Mucosa of descending colon (tissue), 3 donors: ENCODE results near the gene DARS2. TPM values are rescaled to one million over a fixed set of nuclear protein-coding genes. Genes with fewer than 3 reads are reported as not detected.
A peak's percentile ranks its signal among the peaks of the same experiment; 100 is the strongest.
"Not testable (repeated sequence)": the region's sequence is repeated elsewhere in the genome, so short reads cannot be mapped to it uniquely, and the experiment has no call there.

ENCODE experiments used
- ATAC-seq: fragments of 200-7000 bp; cut with Tn5 transposase; one replicate; pipeline ENCODE4 v1.9.1; 2020; ENCODE audit warnings: mild to moderate bottlenecking, moderate library complexity
- DNase-seq, 3 donors: peaks; one replicate each; pipeline ENCODE4 v3.0.0-alpha.2; 2020
- H3K36me3 ChIP-seq: fragments of 200-600 bp; one replicate; pipeline ENCODE4 v1.8.0; 2021; ENCODE audit warnings: low read depth, mild to moderate bottlenecking
- H3K4me1 ChIP-seq: fragments of 200-600 bp; one replicate; pipeline ENCODE4 v1.8.0; 2021; ENCODE audit warnings: low read depth, mild to moderate bottlenecking
- H3K4me3 ChIP-seq: fragments of 200-600 bp; one replicate; pipeline ENCODE4 v1.8.0; 2021; ENCODE audit warnings: mild to moderate bottlenecking
- H3K9me3 ChIP-seq: fragments of 200-600 bp; one replicate; pipeline ENCODE4 v1.8.0; 2021; ENCODE audit warnings: mild to moderate bottlenecking
- intact Hi-C, 2 donors: fragments of 100-400 bp; cut with DNase I in 1 of 2; cut with micrococcal nuclease in 1 of 2; formaldehyde crosslinking; loops; one replicate each; pipeline versions ENCODE4 v1.11.0 to v1.11.1; 2022; cut with DNase I, micrococcal nuclease
- total RNA-seq, 3 donors: library from RNA; stranded (reverse); fragmentation: NEBNext Ultra II Directional in 2 of 3; extraction: Animal tissue kit (Norgen Biotek cat#: 25700) in 2 of 3; gene quantifications; one replicate each; pipeline versions ENCODE4 v1.2.1 to v1.2.4, GENCODE V29; 2021 to 2023
- TF ChIP-seq, protein P1 (sequence below): fragments of 200-600 bp; IDR thresholded peaks from one replicate; pipeline ENCODE4 v1.8.0; 2022; ENCODE audit warnings: antibody characterized with exemption, mild to moderate bottlenecking
- donor health status: DM: no; HTN: no; CAD: no; lungs with moderate emphysema.
- donor health status: DM: no; HTN: no; CAD: no.
- donor health status: DM: no; HTN: yes; CAD: no.

DARS2 gene
- total RNA-seq, 3 donors from 2014 or later = 15.2 to 29.4 (median 21.6) TPM

DNA sequence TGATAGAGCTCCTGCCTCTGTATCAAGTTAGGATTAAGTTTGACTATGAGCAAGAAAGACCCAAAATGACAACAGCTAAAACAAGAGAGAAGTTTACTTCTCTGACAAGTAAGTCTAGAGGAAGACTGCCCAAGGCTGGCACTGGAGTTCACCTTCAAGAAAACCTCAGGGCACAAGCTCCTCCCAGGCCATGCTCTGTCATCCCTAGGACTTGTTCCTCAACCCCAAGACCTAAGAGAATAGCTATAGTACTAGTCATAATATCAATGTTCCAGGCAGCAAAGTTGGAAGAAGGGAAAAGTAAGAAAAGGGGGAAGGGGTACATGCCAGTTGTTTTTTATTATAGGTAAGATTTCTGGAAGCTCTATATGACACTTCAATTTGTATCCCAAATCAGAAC lies 26.4 kb upstream of the DARS2 start:
- intact Hi-C loops = no loop called here
- H3K4me3 ChIP-seq = no peak overlapping the region
- no peak for ATAC-seq

DNA sequence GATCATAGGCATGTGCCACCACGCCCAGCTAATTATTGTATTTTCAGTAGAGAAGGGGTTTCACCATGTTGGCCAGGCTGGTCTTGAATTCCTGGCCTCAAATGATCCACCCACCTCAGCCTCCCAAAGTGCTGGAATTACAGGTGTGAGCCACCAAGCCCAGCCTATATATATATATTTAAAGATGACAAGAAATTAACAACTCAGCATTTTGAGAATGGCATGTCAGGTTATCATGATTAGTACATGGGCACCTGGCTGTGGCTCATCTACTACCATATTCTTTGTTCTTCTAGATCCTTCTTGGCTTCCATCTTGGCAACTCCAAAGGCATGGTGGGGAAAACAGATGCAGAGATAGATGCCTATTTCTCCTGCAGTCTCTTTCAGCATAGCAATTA lies 24.5 kb upstream of the DARS2 start:
- H3K9me3 ChIP-seq, intact Hi-C loops, H3K4me1 ChIP-seq, H3K4me3 ChIP-seq, DNase-seq, ATAC-seq, H3K36me3 ChIP-seq: not testable (repeated sequence)

More for the DNA sequence above, 26.4 kb upstream of the DARS2 start:
- DNase-seq = no peak
- no peaks in the 10 kb centered on the region for H3K4me1 ChIP-seq
- no peaks in the 10 kb centered on the region for H3K9me3 ChIP-seq
- TF ChIP-seq, protein P1, sequence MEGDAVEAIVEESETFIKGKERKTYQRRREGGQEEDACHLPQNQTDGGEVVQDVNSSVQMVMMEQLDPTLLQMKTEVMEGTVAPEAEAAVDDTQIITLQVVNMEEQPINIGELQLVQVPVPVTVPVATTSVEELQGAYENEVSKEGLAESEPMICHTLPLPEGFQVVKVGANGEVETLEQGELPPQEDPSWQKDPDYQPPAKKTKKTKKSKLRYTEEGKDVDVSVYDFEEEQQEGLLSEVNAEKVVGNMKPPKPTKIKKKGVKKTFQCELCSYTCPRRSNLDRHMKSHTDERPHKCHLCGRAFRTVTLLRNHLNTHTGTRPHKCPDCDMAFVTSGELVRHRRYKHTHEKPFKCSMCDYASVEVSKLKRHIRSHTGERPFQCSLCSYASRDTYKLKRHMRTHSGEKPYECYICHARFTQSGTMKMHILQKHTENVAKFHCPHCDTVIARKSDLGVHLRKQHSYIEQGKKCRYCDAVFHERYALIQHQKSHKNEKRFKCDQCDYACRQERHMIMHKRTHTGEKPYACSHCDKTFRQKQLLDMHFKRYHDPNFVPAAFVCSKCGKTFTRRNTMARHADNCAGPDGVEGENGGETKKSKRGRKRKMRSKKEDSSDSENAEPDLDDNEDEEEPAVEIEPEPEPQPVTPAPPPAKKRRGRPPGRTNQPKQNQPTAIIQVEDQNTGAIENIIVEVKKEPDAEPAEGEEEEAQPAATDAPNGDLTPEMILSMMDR = no peak
- no peaks in the 10 kb centered on the region for H3K36me3 ChIP-seq

DNA sequence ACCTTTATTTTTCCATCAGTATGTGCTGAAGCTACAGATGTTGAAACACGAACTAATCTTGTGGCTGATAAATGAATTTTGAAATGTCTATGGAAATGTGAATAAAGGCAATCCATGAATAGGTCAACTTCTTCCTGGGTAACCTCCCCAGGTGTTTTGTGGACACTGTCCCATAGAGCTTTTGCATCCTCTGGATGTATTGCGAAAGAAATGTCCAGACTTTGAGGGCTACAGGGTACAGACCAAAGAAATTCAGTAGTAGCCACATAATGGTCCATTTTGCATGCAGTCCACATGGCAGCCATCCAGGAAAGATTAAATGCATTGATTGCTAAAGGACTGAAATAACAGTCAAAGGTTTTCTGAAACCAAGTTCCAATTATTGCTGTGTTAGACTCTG lies 21.5 kb upstream of the DARS2 start:
- peaks cover 7% of the 10 kb centered on the region for H3K36me3 ChIP-seq
- TF ChIP-seq, protein P1 = no peak
- ATAC-seq (no peak), DNase-seq (no peak)
- no peaks in the 10 kb centered on the region for H3K4me1 ChIP-seq
- no peak overlapping the region for H3K4me3 ChIP-seq
- intact Hi-C loops = no loop called here
- no peaks in the 10 kb centered on the region for H3K9me3 ChIP-seq

DNA sequence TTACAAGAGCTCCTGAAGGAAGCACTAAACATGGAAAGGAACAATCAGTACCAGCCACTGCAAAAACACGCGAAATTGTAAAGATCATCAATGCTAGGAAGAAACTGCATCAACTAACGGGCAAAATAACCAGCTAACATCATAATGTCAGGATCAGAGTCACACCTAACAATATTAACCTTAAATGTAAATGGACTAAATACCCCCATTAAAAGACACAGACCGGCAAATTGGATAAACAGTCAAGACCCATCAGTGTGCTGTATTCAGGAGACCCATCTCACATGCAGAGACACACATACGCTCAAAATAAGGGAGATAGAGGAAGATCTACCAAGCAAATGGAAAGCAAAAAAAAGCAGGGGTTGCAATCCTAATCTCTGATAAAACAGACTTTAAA lies 10.8 kb upstream of the DARS2 start:
- DNase-seq, ATAC-seq, intact Hi-C loops, H3K4me1 ChIP-seq, H3K4me3 ChIP-seq, H3K36me3 ChIP-seq, H3K9me3 ChIP-seq: not testable (repeated sequence)

DNA sequence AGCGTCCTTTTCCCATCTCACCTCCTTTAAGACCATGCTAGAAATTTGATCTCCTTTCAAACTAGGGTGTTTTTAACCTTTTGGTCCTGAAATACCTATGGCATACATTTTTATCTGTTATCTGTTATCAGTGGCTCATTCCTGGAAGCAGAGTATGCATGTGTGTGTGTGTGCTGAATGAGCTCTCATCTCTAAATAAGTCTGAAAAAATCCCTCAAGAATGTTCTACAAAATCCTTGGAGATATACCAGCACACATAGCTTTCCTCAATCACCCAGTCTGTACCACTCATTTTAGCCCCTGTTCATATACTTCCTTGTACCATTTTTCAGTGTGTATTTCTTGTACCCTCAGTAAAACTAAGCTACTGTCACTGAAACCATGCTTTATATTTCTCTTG lies 6.0 kb upstream of the DARS2 start:
- Histone ChIP-seq H3K4me3 (no peak overlapping the region), H3K4me1 (peaks cover 3% of the 10 kb centered on the region), H3K9me3 (no peaks in the 10 kb centered on the region), H3K36me3 (no peaks in the 10 kb centered on the region)
- no peak for DNase-seq
- TF ChIP-seq, protein P1 = no peak
- intact Hi-C loops = no loop called here
- no peak for ATAC-seq

DNA sequence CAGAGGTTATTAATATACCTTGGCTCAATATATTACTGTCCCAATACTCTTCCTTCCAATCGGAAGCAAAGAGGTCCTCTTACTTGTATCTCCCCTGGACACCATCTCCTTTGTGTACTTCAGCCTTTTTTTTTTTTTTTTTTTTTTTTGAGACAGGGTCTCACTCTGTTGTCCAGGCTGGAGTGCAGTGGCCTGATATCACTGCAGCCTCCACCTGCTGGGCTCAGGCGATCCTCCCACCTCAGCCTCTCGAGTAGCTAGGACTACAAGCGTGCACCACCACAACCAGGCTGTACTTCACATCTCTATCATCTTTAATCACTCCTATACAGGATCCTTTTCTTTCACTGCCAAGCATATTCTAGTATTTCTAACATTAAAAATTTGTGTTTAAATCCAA lies 2.8 kb upstream of the DARS2 start:
- intact Hi-C loops = loop anchor here in 1 of 2 donors (10.0 kb wide), 1 partner anchor 397 kb away; no protein-coding TSS in a partner anchor
- no peak for DNase-seq
- H3K4me3 ChIP-seq = no peak overlapping the region
- H3K36me3 ChIP-seq = no peaks in the 10 kb centered on the region
- peaks cover 3% of the 10 kb centered on the region for H3K4me1 ChIP-seq
- TF ChIP-seq, protein P1 = no peak
- H3K9me3 ChIP-seq = no peaks in the 10 kb centered on the region
- no peak for ATAC-seq

DNA sequence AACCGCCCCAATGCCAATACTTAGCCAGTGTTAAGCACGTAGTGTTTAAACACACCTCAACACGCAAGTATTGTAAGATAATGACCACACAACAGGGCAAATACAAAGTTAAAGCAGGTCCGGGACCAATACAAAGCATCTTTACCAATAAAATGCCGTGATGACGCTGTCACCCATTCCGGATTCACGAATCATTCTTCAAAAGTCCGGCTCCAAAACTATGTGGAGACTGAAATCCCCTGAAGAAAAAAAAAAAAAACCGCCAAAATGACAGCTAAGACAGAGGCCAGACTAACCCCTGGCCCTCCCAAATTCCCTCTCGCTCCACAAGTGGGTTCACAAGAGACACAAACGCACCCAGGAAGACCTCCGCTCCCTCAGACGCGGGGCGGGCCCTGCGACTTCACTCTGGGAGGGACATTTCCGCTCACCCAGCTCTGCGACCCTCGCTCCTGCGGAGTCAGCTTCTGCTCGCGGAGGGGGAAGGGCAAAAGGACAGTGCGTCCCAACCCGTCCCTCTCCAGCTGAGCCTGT lies 625 bp upstream of the DARS2 start:
- no peaks in the 10 kb centered on the region for H3K9me3 ChIP-seq
- peak overlapping the region; percentile 38 for H3K4me3 ChIP-seq
- DNase-seq = no peak
- TF ChIP-seq, protein P1 = no peak
- no peaks in the 10 kb centered on the region for H3K36me3 ChIP-seq
- ATAC-seq = peak; percentile 41
- peaks cover 3% of the 10 kb centered on the region for H3K4me1 ChIP-seq
- intact Hi-C loops = loop anchor here in 1 of 2 donors (10.0 kb wide), 1 partner anchor 399 kb away; no protein-coding TSS in a partner anchor
